ENCODE data around the gene WDR6.

WDR6 gene

GRCh38 chr3:49013738-49014660 is 6.8 kb downstream of the WDR6 start:
- Histone ChIP-seq H3K9me3 (ENCODE audit: control insufficient read depth in 1 of 2, low read length in 2 of 2) (no peaks in the 10 kb centered on the region), H3K36me3 (ENCODE audit: control insufficient read depth in 1 of 2, insufficient read depth in 2 of 2, low read length in 2 of 2) (peaks cover 20 to 58% of the 10 kb centered on the region in 2 donors), H3K9ac (ENCODE audit: low read depth in 1 of 2, low read length in 2 of 2) (no peak overlapping the region), H3K27me3 (ENCODE audit: control insufficient read depth in 1 of 2, insufficient read depth in 2 of 2, low read length in 2 of 2) (no peaks in the 10 kb centered on the region), H3K27ac (ENCODE audit: low read depth, low read length) (no peak overlapping the region), H3K4me1 (ENCODE audit: control insufficient read depth in 1 of 2, insufficient read depth in 2 of 2, low read length in 2 of 2) (peaks cover 6 to 17% of the 10 kb centered on the region in 2 donors), H3K4me3 (ENCODE audit: low read depth in 1 of 2, low read length in 2 of 2) (no peak overlapping the region)

- Histone ChIP-seq H3K9me3 (ENCODE audit: control insufficient read depth in 1 of 2, low read length in 2 of 2) (no peaks in the 10 kb centered on the region), H3K4me1 (ENCODE audit: control insufficient read depth in 1 of 2, insufficient read depth in 2 of 2, low read length in 2 of 2) (peaks cover 13 to 26% of the 10 kb centered on the region in 2 donors), H3K27me3 (ENCODE audit: control insufficient read depth in 1 of 2, insufficient read depth in 2 of 2, low read length in 2 of 2) (no peaks in the 10 kb centered on the region), H3K36me3 (ENCODE audit: control insufficient read depth in 1 of 2, insufficient read depth in 2 of 2, low read length in 2 of 2) (peaks cover 20 to 58% of the 10 kb centered on the region in 2 donors), H3K27ac (ENCODE audit: low read depth, low read length) (no peak overlapping the region), H3K9ac (ENCODE audit: low read depth in 1 of 2, low read length in 2 of 2) (no peak overlapping the region), H3K4me3 (ENCODE audit: low read depth in 1 of 2, low read length in 2 of 2) (no peak overlapping the region)
Measured at GRCh38 chr3:49015072-49015471, 7.9 kb downstream of the WDR6 start.

GRCh38 chr3:49015765-49016164 is 8.6 kb downstream of the WDR6 start:
- H3K27ac ChIP-seq (ENCODE audit: low read depth, low read length): no peak overlapping the region
- H3K4me1 ChIP-seq (ENCODE audit: control insufficient read depth in 1 of 2, insufficient read depth in 2 of 2, low read length in 2 of 2): peaks cover 17 to 32% of the 10 kb centered on the region in 2 donors
- H3K36me3 ChIP-seq (ENCODE audit: control insufficient read depth in 1 of 2, insufficient read depth in 2 of 2, low read length in 2 of 2): peaks cover 20 to 58% of the 10 kb centered on the region in 2 donors

GRCh38 chr3:49016414-49017228 is 9.4 kb downstream of the WDR6 start:
- Histone ChIP-seq H3K27me3 (ENCODE audit: control insufficient read depth in 1 of 2, insufficient read depth in 2 of 2, low read length in 2 of 2) (no peaks in the 10 kb centered on the region), H3K9me3 (ENCODE audit: control insufficient read depth in 1 of 2, low read length in 2 of 2) (no peaks in the 10 kb centered on the region), H3K9ac (ENCODE audit: low read depth in 1 of 2, low read length in 2 of 2) (no peak overlapping the region), H3K27ac (ENCODE audit: low read depth, low read length) (no peak overlapping the region), H3K4me3 (ENCODE audit: low read depth in 1 of 2, low read length in 2 of 2) (no peak overlapping the region), H3K36me3 (ENCODE audit: control insufficient read depth in 1 of 2, insufficient read depth in 2 of 2, low read length in 2 of 2) (peaks cover 20 to 53% of the 10 kb centered on the region in 2 donors), H3K4me1 (ENCODE audit: control insufficient read depth in 1 of 2, insufficient read depth in 2 of 2, low read length in 2 of 2) (peaks cover 17 to 32% of the 10 kb centered on the region in 2 donors)

More at GRCh38 chr3:49015765-49016164, 8.6 kb downstream of the WDR6 start:
- H3K9ac ChIP-seq (ENCODE audit: low read depth in 1 of 2, low read length in 2 of 2): no peak overlapping the region
- H3K27me3 ChIP-seq (ENCODE audit: control insufficient read depth in 1 of 2, insufficient read depth in 2 of 2, low read length in 2 of 2): no peaks in the 10 kb centered on the region
- H3K4me3 ChIP-seq (ENCODE audit: low read depth in 1 of 2, low read length in 2 of 2): no peak overlapping the region
- H3K9me3 ChIP-seq (ENCODE audit: control insufficient read depth in 1 of 2, low read length in 2 of 2): no peaks in the 10 kb centered on the region

- no peaks in the 10 kb centered on the region for H3K27me3 ChIP-seq (ENCODE audit: control insufficient read depth in 1 of 2, insufficient read depth in 2 of 2, low read length in 2 of 2)
- peaks cover 20 to 45% of the 10 kb centered on the region in 2 donors for H3K36me3 ChIP-seq (ENCODE audit: control insufficient read depth in 1 of 2, insufficient read depth in 2 of 2, low read length in 2 of 2)
- H3K9me3 ChIP-seq (ENCODE audit: control insufficient read depth in 1 of 2, low read length in 2 of 2): no peaks in the 10 kb centered on the region
- H3K27ac ChIP-seq (ENCODE audit: low read depth, low read length): peak overlapping the region; percentile 42
- peaks cover 17 to 33% of the 10 kb centered on the region in 2 donors for H3K4me1 ChIP-seq (ENCODE audit: control insufficient read depth in 1 of 2, insufficient read depth in 2 of 2, low read length in 2 of 2)
- peak overlapping the region; percentile 82 to 89 for H3K4me3 ChIP-seq (ENCODE audit: low read depth in 1 of 2, low read length in 2 of 2)
- peak overlapping the region; percentile 58 to 70 for H3K9ac ChIP-seq (ENCODE audit: low read depth in 1 of 2, low read length in 2 of 2)
Measured at GRCh38 chr3:49017229-49017970, 10.2 kb downstream of the WDR6 start.

GRCh38 chr3:49017971-49018706 is 10.9 kb downstream of the WDR6 start, which contains the start of gene DALRD3:
Gene DALRD3 (minus strand): TSS chr3:49018580. CDS start chr3:49018564, 16 bp downstream.
- H3K9me3 ChIP-seq (ENCODE audit: control insufficient read depth in 1 of 2, low read length in 2 of 2): no peaks in the 10 kb centered on the region
- H3K36me3 ChIP-seq (ENCODE audit: control insufficient read depth in 1 of 2, insufficient read depth in 2 of 2, low read length in 2 of 2): peaks cover 20 to 38% of the 10 kb centered on the region in 2 donors
- peaks cover 24 to 40% of the 10 kb centered on the region in 2 donors for H3K4me1 ChIP-seq (ENCODE audit: control insufficient read depth in 1 of 2, insufficient read depth in 2 of 2, low read length in 2 of 2)
- H3K27me3 ChIP-seq (ENCODE audit: control insufficient read depth in 1 of 2, insufficient read depth in 2 of 2, low read length in 2 of 2): no peaks in the 10 kb centered on the region
- peak within 1 kb of the TSS; percentile 58 to 70 for H3K9ac ChIP-seq (ENCODE audit: low read depth in 1 of 2, low read length in 2 of 2)
- peak within 1 kb of the TSS; percentile 82 to 89 for H3K4me3 ChIP-seq (ENCODE audit: low read depth in 1 of 2, low read length in 2 of 2)
- H3K27ac ChIP-seq (ENCODE audit: low read depth, low read length): peak within 1 kb of the TSS; percentile 61

GRCh38 chr3:49018707-49019006 is 11.5 kb downstream of the WDR6 start:
- Histone ChIP-seq H3K9me3 (ENCODE audit: control insufficient read depth in 1 of 2, low read length in 2 of 2) (no peaks in the 10 kb centered on the region), H3K27ac (ENCODE audit: low read depth, low read length) (peak overlapping the region; percentile 61), H3K4me3 (ENCODE audit: low read depth in 1 of 2, low read length in 2 of 2) (peak overlapping the region; percentile 82 to 89), H3K9ac (ENCODE audit: low read depth in 1 of 2, low read length in 2 of 2) (peak overlapping the region; percentile 58 to 70), H3K36me3 (ENCODE audit: control insufficient read depth in 1 of 2, insufficient read depth in 2 of 2, low read length in 2 of 2) (peaks cover 17 to 33% of the 10 kb centered on the region in 2 donors), H3K4me1 (ENCODE audit: control insufficient read depth in 1 of 2, insufficient read depth in 2 of 2, low read length in 2 of 2) (peaks cover 26 to 45% of the 10 kb centered on the region in 2 donors), H3K27me3 (ENCODE audit: control insufficient read depth in 1 of 2, insufficient read depth in 2 of 2, low read length in 2 of 2) (no peaks in the 10 kb centered on the region)

GRCh38 chr3:49019941-49020329 is 12.7 kb downstream of the WDR6 start:
- Histone ChIP-seq H3K27me3 (ENCODE audit: control insufficient read depth in 1 of 2, insufficient read depth in 2 of 2, low read length in 2 of 2) (no peaks in the 10 kb centered on the region), H3K27ac (ENCODE audit: low read depth, low read length) (peak overlapping the region; percentile 100), H3K9ac (ENCODE audit: low read depth in 1 of 2, low read length in 2 of 2) (peak overlapping the region; percentile 97), H3K4me3 (ENCODE audit: low read depth in 1 of 2, low read length in 2 of 2) (peak overlapping the region; percentile 91 to 95), H3K4me1 (ENCODE audit: control insufficient read depth in 1 of 2, insufficient read depth in 2 of 2, low read length in 2 of 2) (peaks cover 26 to 53% of the 10 kb centered on the region in 2 donors), H3K36me3 (ENCODE audit: control insufficient read depth in 1 of 2, insufficient read depth in 2 of 2, low read length in 2 of 2) (peaks cover 21 to 33% of the 10 kb centered on the region in 2 donors), H3K9me3 (ENCODE audit: control insufficient read depth in 1 of 2, low read length in 2 of 2) (no peaks in the 10 kb centered on the region)
